ENCODE measurements around the gene LEPR.

GRCh38 chr1:65372557-65372956, 47.9 kb upstream of the LEPR start:
- TF ChIP-seq CTCF (IDR thresholded peaks at IDR 0.05; ENCODE audit: insufficient read depth, low read length, poor library complexity, severe bottlenecking) (no peak), EZH2phosphoT487 (conservative IDR thresholded peaks at IDR 0.05; ENCODE audit: low read length) (no peak)
